ENCODE measurements around the gene TET3.

TET3 gene

DNA sequence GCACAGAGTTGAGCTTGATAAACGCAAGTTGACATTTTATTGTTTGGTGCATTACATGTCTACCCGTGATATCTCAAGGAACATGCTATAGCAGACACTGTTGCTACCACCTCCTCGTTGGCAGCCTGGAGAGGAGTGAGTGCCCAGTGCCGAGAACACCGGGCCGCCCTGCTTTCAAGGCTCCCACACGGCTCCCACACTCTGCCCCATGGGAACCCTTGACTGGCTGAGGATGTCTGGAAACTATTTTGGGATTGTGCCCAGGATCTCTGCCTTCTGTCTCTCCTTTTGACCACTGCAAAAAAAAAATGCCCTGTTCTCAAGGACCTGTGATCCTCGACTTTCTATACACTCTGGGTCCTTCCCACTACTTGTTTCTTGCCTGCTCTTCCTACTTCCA, 21.1 kb downstream of the TET3 start:
- DNase-seq (ENCODE audit: low read depth): no peak

DNA sequence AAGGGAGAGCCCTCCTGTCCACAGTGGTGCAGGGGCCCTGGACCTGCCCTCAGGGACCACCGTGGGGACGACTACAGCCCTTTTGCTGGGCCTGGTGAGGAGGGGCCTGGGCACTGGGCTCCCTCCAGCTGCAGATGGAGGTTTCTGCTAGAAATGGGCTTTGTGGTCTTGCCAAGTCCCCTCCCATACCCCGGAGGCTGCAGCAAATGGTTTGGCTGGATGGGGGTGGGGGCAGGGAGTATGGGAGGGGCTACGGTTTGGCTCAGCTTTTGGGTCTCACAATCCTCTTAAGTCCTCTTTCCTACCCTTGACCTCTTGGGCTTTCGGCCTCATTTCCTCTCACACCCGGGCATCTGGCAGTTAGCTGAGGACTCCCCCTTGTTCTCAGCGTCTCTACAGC, 21.7 kb downstream of the TET3 start:
- no peak for DNase-seq (ENCODE audit: low read depth)

DNA sequence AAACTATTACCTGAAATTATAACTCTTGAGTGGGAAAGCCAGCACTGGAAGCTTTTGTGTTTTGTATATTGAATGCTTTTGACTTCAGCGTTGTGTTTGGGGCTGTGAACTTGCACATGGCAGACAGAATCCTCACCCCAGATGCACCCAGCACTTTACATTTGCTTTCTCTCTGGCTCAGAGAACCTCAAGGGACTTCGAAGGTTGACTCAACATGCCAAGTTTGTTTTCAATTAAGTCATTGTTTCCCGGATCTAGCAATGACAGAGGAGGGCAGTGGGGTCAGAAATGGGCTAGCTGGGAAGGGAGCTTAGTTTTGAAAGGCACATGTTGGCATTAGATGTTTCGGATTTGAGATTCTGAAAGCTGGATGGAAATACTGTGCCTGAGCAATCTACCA, 22.4 kb downstream of the TET3 start:
- no peak for DNase-seq (ENCODE audit: low read depth)

DNA sequence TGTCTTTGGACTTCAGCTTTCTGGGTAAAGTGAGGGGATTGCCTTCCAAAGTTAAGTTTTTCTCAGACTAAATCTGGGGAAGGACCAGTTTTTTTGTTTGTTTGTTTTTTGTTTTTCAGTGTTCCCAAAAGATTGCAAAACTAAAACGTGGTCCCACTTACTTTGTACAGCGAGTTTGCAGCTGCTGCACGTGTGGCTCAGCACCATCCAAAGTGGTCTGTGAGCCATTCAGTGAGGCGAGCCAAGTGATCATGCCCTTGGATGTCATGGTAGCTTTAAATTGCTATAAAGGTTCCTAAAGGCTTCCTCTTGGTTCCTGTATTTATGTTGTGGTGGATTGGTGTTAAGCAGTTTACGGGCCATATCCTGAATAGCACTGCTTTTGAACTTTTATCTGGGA, 23.0 kb downstream of the TET3 start:
- no peak for DNase-seq (ENCODE audit: low read depth)

DNA sequence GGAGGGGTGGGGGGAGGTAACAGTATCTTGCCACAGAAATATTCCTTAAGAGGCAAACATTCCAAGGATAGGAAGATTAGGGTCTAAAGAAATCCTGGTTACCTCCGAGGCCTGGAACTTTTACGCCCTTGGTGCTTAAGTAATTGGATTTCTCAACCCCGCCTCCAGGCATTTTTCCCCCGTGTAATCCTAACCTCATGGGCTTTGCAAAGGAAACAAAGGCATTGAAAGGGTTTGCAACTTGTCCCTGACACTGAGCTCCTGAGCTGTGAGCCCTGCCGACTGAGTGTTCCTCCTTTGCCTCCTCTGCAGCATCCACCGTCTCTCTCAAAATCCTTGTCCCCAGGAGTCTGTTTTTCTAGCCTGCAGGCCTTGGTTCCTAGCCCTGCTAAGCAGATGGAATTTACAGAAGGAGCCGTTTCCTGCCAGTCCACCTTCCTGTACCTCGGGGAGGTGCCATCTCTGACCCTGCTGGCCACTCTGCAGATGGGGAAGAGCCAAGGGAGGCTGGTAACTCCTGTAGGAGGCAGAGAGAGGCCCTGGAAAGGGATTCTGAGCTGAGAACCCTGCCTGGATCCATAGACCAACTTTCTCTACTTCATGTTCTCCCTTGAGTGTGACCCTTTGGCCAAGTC, 24.2 kb downstream of the TET3 start:
- no peak for DNase-seq (ENCODE audit: low read depth)

DNA sequence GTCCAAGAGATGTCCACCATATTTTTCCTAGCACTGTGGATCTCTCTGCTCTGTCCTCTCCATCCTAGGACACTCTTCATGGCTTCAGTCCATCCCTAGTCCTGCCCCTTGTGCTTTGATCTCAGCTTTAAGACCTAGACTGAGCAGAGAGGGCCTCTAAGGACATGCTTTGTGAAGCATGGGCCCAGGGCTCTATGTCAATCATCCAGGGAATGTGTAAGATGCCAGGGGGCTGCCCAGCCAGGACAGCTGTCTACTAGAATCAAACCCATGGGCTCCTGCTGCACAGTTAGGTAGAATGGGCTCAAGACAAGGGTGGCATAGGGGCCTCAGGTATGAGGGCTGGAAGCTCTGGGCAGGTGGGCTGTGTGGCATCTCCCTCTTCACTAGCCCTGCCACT, 24.9 kb downstream of the TET3 start:
- DNase-seq (ENCODE audit: low read depth): no peak

DNA sequence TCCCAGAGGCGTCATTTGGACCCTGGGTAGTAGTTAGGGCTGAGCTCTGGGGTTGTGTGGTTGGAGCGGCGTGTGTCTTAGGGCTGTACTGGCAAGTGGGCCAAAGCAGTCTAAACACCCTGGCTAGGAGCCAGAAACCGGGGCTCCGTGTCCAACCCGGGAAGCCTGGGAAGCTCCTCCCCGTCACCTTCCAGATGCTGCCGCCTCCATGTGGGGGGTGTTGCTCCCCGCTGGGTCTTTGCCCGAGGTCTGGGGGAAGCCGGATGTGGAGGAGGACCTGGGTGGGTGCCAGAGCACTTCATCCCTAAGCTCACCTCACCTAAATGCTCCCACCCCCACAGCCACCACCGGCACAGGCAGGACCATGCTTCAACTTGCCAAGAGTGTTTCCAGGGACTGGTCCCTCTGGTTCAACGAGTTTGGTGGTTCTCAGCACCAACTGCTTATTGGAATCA, 25.4 kb downstream of the TET3 start:
- DNase-seq (ENCODE audit: low read depth): no peak

DNA sequence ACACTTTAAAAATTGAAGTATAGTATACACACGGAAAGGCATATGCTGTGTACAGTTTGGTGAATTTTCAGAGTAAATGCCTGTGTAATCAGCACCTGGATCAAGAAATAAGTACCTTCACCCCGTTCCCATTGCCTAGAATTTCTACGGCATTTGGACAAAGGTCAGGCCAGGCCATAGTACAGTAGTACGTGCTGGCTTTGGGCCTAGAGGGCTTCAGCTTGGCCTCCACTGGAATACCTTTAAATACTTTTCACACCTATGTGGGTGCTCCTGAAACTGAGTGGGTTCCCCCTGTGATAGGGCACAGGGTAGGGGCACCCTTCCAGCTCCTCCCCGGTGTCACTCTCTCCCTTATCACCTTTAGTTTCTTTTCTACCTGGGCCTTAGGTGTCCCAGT, 26.5 kb downstream of the TET3 start:
- DNase-seq (ENCODE audit: low read depth): no peak

DNA sequence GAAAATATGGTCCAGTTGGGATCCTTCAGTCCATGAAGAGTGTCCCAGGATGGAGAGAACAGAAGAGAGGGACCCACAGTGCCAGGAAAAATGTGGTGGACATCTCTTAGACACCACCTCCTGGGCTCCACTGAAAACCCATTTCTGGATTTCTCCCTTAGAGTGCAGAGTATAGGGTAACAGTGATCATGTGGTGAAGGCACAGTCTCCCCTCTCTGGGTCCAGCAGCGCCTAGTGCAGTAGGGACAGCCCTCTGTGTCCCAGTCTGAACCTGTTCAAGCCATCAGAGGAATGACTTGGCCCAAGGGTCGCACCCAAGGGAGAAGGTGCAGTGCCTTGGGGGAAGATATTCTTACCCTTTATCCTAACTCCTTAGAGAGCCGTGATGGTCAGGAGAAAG, 30.1 kb downstream of the TET3 start:
- no peak for DNase-seq (ENCODE audit: low read depth)

DNA sequence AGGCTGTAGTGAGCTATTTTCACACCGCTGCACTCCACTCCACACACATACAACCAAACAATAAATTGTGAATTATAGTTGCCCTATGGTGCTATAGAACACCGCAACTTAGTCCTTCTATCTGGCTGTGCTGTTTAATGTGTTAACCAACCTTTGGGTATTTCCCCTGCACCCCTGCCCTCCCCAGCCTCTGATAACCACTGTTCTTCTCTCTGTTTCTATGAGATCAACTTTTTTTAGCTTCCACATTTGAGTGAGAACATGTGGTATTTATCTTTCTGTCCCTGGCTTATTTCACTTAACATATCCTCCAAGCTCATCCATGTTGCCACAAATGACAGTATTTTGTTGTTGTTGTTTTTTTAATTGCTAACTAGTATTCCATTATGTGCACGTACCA, 32.5 kb downstream of the TET3 start:
- DNase-seq (ENCODE audit: low read depth): no peak

DNA sequence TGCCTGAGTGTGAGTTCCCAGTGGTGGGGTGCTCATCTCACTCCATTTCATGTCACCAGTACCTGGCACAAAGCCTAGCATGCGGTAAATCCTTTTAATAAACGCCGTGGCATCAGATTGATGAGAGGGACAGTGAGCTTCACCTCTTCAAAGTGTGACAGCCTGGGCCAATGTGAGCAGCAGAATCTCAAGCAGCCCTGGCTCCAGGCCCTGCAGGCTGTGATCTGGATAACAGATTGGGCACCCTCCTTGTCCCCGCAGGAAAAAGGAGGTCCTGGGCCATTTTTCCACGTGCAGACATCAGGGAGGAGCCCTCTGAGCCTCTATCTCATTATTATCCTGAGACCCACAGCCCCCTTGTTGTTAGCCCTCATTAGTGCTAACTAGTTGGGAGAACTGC, 34.8 kb downstream of the TET3 start:
- no peak for DNase-seq (ENCODE audit: low read depth)

DNA sequence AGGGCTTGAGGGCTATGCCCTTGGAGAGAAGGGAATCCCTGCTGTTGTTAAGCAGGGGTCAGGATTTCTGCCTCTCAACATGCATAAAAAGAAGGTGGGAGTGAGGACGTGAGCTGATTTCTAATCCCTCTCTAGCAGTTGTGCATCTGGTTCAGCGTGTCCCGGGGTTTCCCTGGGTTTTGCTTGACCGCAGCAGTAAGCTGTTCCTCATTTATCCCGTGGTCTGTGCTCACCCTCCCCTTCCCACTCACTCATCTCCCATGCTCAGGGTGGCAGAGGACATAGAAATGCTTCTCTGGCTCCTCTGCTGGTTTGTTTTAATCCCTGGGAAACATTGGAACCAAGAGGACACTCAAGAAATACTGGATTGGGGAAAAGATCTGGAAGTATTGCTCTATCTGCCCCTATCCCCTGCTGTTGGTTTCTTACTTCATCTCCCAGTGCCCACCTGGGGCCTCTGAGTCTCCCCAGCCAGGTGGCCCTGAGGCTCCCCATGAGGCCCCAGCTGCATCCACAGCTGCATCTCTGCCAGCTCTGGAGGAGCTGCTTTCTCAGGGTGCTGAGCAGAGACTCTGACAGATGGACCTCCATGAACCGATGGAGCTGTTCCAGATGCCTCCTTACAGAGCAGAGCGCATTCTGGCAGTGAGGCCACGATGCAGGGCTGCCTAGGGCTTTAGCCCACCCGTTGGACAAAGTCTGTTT, 36.1 kb downstream of the TET3 start:
- DNase-seq (ENCODE audit: low read depth): no peak

DNA sequence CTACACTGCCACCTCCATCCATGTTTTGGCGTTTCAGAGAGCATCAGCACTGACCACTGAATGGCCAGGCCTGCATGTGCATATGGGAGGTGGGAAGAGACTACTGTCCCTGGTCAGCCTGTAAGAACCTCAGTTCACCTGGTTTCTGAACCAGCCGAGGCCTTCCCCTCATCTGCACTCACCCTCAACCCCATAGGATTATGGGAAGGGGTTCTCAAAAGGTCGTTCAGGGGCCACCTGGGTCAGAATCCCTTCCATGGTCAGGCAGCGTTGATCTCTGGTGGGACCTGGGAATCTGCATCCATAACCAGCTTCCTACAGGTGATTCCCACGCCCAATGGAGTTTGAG, 36.7 kb downstream of the TET3 start:
- DNase-seq (ENCODE audit: low read depth): no peak

DNA sequence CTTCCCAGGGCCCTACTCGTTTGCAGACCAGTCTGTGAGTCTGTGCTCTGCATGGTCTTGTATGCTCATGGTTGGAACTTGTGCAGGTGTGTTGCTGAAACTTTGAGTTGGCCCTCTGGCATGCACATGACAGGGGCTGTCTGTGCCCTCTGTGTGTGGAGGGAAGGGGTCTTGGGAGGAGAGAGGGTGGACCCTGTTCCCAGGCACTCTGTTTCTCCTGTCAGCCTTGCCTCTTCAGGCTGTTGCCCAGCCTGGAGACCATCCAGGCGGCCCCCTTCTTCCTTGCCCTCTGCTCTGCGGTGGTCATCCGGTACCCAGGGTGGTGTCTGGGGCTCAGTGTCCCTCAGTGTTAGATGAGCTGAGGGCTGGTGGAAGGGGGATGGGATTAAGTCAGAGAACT, 39.5 kb downstream of the TET3 start:
- DNase-seq (ENCODE audit: low read depth): no peak

DNA sequence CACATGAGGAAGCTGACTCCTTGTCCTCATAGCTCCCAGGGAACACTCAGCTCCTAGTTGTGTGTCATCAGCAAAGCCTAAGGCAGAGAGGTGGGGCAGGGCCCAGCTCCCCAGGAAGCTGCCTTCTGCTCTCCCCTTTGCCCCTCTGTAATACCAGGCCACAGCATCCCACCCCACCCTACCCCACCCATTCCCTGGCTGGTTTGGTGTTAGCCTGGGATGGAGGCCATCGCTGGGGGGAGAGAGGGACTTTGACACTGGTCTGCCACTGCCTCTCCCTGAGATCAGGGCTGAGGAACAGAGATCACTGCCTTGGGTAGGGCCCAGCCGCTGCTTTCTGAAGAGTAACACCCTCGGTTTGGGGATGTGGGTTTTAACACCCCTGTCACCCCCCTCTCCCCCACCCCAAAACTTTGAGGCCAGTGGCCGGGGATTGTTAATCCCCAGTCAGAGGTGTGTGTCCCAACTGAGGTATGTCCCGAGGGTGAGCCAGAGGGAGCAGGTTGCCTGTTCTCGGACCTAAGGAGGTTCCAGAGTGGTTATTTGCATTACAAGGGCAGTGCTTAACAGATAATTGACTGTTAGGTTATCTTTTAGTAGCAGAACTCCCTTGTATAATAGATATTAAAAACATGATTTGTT, 41.4 kb downstream of the TET3 start:
- no peak for DNase-seq (ENCODE audit: low read depth)

DNA sequence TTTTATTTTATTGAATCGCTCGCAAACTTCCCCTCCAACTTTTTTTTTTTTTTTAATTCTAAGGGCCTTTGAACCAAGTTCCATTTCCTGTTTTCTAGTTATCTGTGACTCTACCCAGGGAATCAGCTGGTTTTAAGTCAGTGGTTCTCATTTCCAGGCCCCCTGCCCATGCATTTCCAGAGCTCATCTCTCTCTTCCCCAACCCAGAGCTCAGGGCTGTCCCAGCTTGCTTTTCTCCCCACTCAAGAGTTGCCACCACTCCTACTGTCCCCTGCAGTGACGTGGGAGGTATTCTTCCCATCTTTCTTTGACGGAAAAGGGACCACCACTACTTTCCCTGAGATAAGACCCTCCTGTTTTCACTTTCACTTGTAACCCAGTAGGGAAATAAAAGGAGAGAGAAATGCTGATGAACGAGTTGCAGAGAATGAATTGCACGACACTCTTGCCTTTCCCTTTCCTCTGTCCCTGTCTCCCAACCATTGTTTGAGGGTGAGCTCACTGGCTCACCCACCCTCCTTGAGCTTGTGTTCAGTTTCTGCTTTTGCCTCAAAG, 42.1 kb downstream of the TET3 start:
- no peak for DNase-seq (ENCODE audit: low read depth)

DNA sequence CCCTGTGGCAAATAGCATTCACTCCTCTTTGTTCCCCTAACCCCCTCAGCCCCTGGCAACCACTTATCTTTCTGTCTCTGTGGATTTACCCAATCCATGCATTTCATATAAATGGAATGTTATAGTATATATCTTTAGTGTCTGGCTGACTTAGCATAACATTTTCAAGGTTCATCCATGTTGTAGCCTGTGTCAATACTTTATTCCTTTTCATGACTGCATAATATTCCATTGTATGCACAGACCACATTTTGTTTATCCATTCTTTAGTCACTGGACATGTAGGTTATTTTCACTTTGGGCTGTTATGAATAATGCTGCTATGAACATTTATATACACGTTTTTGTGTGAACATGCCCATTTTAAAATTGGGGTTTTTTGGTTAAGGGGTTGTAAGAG, 42.8 kb downstream of the TET3 start:
- no peak for DNase-seq (ENCODE audit: low read depth)

DNA sequence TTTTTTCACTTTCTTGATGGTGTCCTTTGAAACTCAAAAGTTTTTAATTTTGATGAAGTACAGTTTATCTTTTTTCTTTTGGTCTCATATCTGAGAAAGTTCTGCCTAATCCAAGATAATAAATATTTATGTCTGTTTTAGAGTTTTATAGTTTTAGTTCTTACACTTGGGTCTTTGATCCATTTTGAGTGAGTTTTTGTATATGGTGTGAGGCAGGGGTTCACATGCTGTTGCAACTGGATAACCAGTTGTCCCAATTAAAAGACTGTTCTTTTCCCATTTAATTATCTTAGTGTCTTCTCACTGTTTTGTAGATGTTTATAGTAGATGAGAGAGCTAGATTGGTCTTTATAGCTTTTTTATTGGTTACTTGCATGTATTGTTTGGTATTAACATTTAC, 43.6 kb downstream of the TET3 start:
- no peak for DNase-seq (ENCODE audit: low read depth)

DNA sequence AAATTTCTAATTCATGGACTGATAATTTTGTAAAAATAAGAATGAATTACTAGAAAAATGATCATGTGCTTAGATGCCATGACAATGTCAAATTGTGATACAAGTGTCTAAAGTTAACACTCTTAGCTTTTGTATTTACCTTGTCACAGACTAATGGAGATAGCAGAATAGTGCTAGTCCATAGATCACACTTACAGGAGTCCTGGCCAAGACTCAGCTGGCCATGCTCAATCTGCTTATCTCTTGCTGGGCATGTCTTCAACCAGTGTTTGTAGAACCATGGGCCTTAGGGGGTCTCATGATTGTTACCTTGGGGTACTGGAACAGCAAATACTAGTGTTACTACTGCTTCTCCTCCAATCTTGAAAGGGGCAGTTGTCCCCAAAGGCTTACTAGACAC, 44.0 kb downstream of the TET3 start:
- no peak for DNase-seq (ENCODE audit: low read depth)

DNA sequence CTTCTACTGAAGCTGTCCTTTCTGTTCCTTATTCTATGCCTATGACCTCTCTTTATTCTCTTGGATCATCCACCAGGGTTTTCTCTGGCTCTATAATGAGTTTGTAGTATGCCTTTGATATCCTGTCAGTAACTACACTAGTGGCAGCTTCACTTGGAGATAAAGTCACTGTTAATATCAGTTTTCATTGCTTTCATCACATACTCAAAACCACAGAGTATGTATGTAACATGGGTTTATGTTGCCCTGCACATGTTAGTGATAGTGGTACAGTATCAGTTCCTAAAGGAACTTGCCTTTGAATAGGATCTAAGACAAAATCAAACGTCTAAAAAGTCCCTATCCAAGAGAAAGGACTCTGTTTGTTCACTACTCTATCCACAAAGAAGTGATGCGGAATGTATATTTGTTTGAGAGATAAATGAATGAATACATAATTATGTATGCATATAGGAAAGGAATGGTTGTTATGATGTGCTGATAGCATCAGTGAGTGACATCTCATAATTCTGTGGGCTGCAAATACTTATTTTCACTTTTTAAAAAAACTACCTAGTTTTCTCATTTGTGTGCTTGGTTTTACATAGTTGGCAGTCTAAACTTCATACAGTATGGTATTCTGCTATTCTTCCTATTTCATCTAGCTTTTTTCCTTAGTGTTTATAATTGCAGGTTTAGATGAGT, 45.1 kb downstream of the TET3 start:
- DNase-seq (ENCODE audit: low read depth): no peak

DNA sequence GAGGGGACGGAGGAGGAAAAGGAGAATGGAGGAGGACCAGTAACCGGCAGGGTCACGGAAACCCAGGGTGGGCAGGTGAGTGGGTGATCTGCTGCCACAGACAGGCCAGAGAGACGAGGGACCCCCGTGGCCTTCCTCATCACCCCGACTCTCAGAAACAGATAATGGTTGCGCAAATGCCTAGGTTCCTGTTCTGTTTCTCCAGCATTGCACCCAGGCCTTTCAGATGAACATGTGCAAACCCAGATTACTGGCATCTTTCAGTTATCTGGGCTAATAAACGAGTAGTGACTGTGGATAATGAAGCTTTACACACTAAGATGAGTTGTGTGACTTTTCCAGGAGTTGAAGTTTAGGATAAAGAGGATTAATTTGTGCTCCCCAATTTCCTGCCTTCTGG, 46.5 kb downstream of the TET3 start:
- no peak for DNase-seq (ENCODE audit: low read depth)

DNA sequence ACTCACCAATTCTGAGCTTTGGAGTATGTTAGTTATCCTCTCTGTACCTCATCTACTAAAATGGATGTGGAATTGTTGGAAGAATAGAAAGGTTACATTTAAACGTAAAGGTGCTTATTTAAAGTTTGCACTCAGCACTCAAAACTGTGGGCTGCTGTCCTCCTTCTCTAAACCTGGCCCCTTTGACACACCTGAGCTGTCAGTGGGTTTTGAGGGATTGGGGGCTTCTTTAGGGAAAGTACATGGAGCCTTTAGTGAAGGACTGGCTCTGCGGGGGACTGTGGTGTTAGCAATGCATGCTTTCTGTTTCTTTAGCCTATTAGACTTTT, 47.2 kb downstream of the TET3 start:
- no peak for DNase-seq (ENCODE audit: low read depth)

DNA sequence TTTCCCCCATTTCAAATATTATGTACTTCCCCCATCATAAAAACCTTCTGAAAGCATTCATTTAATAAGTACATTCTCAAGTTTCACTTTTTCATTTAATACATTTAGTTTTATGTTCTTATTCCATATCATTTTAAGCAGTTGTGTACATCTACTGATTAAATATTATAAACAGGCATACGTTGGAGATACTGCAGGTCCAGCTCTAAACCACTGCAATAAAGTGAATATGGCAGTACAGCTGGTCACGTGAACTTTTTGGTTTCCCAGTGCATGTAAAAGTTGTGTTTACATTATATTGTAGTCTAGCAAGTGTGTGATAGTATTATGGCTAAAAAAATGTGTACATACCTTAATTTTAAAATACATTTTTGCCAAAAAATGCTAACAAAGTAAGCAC, 48.7 kb downstream of the TET3 start:
- no peak for DNase-seq (ENCODE audit: low read depth)
